HuH-7.5 (cell line): Measurements from ENCODE around the gene RNF103.

Experiments used
- DNase-seq: peaks from one replicate; pipeline ENCODE4 v3.0.0; 2011; ENCODE audit warnings: low spot score

Gene RNF103

DNA sequence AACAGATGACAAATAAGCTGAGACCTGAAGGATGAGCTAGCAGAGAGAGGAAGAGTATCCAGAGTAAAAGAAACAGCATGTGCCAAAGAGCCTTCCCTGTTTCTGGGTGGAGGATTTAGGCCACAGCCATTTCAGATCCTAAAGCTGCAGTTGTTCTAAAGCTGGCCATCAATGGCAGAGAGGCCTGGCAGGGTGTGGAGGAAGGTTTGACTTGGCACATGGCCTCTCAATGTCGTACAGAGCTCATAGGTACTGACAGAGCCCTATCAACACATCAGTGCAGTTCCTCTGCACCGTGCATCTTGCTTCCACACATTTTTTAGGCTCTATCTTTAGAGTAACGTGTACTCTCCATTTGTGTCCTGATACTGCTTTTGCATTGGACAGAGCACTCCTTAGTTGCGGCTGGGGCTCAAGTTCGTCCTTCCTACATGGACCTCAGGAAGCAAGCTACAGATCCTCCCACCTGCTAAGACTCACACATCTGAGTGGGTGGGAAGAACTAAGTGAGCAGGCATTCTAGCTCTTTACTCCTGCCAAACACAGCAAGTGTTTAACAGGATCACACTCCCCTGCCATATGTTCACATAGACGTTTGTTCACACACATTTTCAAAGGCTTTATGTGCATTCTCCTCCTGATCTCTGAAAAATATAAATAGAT, 57.4 kb downstream of the RNF103 start:
- DNase-seq = no peak

- no peak for DNase-seq
These were observed 60.0 kb downstream of the RNF103 start for GRCh38 chr2:86563650-86564061.

- peak; percentile 95 for DNase-seq
These were observed 60.6 kb downstream of the RNF103 start, which contains the start of gene CHMP3 for GRCh38 chr2:86562922-86563649. Gene CHMP3 (minus strand): TSS chr2:86563443. CDS start chr2:86563348, 95 bp downstream.

- no peak for DNase-seq
These were observed 61.2 kb downstream of the RNF103 start for GRCh38 chr2:86562485-86562921.

- DNase-seq = no peak
These were observed 65.8 kb downstream of the RNF103 start for GRCh38 chr2:86557836-86558235.

GRCh38 chr2:86556508-86556907, 67.2 kb downstream of the RNF103 start:
- no peak for DNase-seq
